ENCODE measurements around the gene MEGF6.
A peak's percentile ranks its signal among the peaks of the same experiment; 100 is the strongest.

MEGF6 gene

DNA sequence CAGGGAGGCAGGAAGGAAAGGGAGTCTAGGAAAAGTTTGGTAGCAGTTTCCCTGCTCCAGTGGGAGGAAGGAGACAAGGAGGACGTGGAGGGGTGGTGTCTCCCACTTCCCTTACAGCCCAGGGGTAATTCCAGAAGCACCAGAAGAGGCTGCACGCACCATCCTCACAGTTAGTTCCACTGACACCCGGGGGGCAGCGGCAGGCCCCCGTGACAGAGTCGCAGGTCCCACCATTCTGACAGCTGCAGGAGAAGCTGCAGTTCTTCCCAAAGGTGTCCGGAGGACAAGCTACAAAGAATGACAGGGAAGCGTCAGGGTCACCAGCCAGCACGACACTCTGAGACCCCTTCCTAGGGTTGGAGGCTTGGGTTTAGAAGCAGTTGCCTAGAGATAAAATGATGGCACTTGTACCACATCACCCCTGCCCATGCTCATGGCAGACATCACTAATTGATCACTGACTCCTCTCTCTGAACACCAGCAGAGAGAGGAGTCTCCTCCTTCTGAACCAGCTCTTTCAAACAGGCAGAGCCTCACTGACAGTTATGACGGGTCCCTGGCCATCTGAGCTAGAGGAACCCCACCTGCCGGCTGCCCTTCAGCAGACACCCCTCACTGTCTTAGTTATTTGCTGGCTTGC lies 103.6 kb downstream of the MEGF6 start:
- no peak for TF ChIP-seq POLR2A (IDR thresholded peaks at IDR 0.05; ENCODE audit: low read depth, low read length)
- no peak for FAIRE-seq
- no peak for DNase-seq (ENCODE audit: insufficient read length, low spot score)

DNA sequence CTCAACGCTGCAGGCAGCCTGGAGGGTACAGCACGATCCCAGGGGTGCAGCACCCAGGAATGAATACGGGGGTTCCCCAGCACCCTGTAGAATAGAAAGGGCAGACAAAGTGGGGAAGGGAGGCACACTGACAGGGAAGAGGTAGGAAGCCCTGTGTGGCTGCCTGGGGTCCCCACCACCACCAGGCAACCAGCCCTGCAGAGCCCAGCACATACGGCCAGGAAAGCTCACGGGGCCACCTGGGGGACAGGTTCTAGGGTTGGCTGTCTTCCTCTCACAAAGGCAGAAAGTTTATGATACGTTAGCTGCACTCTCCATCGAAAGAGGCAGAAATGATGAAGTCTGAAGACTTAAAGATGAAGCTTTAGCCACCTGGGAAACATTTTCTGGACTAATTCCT lies 104.4 kb downstream of the MEGF6 start:
- TF ChIP-seq POLR2A (IDR thresholded peaks at IDR 0.05; ENCODE audit: low read depth, low read length): no peak
- DNase-seq (ENCODE audit: insufficient read length, low spot score) (no peak), FAIRE-seq (no peak)

DNA sequence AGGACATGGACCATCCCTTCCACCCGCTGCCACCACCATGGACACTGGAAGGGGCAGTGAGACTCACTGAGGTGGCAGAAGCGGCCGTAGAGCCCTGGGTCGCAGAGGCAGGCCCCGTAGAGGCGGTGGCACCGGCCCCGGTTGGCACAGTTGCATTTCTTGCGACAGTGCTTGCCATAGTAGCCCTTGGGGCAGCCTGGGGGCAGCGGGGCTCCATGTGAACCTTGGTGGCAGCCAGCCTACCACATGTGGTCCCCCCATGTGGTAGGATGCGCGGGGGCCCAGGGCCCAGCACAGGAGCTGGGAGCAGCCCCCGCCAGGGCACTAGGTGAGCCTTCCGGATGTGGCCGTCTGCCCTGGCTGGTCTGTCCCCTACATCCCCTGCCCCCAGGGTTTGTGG lies 105.3 kb downstream of the MEGF6 start:
- TF ChIP-seq POLR2A (IDR thresholded peaks at IDR 0.05; ENCODE audit: low read depth, low read length): no peak
- FAIRE-seq: no peak
- DNase-seq (ENCODE audit: insufficient read length, low spot score): no peak

DNA sequence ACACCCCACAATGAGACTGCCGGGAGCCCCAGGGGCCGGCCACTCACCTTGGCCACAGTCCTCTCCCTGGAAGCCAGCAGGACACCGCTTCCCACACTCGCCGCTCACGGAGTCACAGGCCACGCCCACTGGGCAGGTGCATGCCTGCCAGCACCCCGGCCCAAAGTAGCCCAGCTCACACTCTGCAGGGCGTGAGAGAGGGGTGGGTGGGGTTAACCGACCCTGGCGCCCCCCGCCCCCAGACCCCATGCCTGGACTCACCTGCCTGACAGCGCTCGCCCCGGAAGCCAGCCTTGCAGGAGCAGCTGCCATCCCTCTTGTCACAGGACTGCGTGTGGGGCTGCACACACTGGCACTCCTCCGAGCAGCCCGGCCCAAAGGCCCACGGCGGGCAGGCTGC lies 106.1 kb downstream of the MEGF6 start:
- no peak for TF ChIP-seq POLR2A (IDR thresholded peaks at IDR 0.05; ENCODE audit: low read depth, low read length)
- FAIRE-seq: no peak
- DNase-seq (ENCODE audit: insufficient read length, low spot score): no peak

DNA sequence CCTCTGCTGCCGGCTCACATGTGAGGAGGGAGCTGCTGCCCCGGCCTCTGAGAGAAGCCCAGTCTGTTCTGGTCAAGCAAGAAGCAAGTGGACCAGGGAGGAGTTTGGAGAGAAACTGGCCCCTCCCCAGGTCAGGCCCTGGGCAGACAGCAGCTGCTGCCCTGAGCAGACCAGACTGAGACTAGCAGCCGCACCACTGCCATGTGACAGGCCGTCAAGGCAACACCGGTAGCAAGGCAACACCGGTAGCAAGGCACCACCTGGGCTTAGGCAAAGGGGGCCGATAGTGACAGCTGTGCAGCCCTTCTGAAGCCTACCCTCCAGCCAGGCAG lies 106.5 kb downstream of the MEGF6 start:
- DNase-seq (ENCODE audit: insufficient read length, low spot score) (peak; percentile 41), FAIRE-seq (no peak)

DNA sequence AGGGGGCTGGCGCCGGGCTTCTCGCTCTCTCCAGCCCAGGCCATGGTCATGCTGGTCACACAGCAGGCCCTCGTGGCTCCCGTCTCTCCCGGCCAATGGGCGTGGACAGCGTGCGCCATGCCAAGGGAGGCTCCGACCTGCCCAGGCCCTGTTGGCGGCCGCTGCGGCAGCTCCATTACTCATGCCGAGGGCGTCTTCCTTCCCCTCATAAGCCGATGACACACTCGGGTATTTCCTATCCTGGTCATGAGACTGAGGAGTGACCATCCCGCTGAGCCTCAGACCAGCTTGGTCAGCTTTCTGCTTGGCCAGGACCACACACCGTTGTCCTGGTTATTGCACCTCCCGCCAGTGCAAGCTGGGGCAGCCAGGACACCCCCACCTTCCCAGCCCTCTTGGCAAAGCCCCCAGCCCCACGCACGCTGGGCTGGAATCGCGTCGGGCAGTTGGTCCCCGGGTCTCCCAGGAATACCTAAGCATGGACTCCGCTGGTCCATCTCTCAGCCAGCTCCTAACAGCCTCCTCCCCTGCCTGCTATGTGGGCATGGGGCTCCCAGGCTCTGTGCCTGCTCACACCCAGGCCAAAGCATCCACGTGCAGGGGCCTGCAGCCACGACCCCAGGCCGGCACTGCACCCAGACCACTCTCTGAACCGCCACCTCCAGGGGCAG lies 107.0 kb downstream of the MEGF6 start:
- peak; percentile 19; the same call in 1 of the 2 replicates for TF ChIP-seq POLR2A (IDR thresholded peaks at IDR 0.05; ENCODE audit: low read depth, low read length)
- FAIRE-seq (peak; percentile 92), DNase-seq (ENCODE audit: insufficient read length, low spot score) (peak; percentile 92)

More for the DNA sequence above, 106.5 kb downstream of the MEGF6 start:
- TF ChIP-seq POLR2A (IDR thresholded peaks at IDR 0.05; ENCODE audit: low read depth, low read length): no peak

DNA sequence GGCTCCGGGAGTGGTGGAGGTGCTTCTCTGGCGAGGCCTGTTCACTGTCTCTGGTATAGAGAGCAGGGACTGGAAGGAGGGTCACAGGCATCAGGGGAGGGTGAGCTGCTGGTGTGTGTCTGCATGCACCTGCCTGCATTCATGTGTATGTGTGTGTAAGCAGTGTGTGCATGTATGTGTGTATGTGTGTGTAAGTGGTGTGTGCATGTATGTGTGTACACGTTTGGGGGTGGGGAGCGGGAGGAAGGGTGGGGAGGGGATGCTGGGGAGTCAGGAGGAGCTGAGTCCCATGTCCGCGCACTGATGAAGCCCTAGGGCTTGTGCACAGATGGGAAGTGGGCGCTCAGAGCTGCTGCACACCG lies 107.8 kb downstream of the MEGF6 start:
- no peak for TF ChIP-seq POLR2A (IDR thresholded peaks at IDR 0.05; ENCODE audit: low read depth, low read length)
- no peak for FAIRE-seq
- DNase-seq (ENCODE audit: insufficient read length, low spot score): no peak

DNA sequence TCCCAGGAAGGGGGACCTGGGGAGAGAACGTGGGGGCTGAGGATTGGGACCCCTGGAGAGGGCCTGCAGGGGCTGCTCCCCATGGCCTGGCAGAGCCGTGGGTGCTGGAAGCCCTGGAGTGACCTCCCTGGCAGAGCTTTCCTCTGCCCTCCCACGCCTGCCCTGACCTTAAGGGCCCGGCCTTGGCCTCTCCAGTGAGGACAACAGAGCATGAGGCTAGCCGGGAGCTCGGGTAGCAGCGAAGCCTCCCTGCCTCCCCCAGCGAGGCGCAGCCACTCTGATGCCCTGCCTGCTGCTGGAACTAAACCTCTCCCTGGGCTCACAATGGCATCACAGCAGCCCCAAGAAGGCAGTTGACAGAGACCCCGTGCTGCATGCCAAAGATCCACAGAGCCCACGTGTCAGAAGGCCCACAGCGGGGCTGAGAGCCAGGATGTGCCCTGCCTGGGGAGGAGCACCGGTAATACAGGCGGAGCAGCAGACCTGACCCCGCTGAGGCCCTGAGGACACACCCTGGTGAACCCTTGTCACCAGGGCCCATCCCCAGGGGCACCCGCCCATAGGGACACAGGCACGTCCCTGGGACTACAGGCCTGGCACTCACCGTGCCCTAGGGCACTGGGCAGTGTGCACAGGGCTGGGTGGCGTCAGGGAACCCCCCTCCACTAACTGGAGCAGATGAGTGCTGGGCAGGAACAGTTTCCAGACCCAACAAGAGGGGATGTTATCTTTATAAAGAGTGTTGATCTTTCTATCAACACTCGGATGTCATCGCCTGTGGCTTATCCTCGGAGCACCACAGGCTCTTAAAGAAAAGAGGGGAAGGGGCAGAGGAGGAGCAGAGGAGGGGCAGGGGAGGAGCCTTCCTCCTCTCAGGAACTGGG lies 108.4 kb downstream of the MEGF6 start:
- no peak for FAIRE-seq
- no peak for DNase-seq (ENCODE audit: insufficient read length, low spot score)
- no peak for TF ChIP-seq POLR2A (IDR thresholded peaks at IDR 0.05; ENCODE audit: low read depth, low read length)

DNA sequence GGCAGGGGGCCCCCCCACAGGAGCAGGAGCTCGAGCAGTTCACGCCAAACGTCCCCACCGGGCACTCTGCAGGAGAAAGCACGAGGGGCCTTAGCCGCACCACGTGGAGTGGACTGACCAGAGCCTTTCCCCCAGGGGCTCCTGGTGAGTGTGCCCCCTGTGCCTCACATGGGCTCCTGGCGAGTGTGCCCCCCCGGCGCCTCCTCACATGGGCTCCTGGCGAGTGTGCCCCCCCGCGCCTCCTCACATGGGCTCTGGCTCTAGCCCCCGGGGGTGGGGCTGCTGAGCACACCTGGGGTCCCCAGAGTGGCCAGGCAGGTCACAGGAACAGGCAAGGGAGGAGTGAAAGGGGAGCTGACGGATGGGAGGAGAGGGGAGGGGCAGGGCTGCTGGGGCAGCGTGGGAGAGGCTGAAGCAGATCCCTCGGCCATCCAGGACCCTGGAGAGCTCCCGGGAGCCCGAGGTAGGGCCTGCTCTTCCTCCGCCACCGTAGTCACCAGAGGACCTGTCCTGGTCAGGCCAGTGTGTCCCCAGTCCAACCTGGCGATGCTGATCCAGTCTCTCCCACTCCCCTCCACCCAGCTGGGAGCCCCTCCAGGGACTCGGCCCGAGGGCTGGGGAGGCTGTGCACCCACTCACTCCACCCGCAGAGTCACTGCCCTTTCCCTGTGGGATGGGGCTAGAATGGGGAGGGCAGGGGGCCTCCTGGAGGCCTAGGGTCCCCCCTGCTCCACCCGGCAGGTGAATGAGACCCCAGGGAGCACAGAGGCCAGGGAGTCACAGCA lies 109.3 kb downstream of the MEGF6 start:
- no peak for DNase-seq (ENCODE audit: insufficient read length, low spot score)
- TF ChIP-seq POLR2A (IDR thresholded peaks at IDR 0.05; ENCODE audit: low read depth, low read length): no peak
- FAIRE-seq: no peak

DNA sequence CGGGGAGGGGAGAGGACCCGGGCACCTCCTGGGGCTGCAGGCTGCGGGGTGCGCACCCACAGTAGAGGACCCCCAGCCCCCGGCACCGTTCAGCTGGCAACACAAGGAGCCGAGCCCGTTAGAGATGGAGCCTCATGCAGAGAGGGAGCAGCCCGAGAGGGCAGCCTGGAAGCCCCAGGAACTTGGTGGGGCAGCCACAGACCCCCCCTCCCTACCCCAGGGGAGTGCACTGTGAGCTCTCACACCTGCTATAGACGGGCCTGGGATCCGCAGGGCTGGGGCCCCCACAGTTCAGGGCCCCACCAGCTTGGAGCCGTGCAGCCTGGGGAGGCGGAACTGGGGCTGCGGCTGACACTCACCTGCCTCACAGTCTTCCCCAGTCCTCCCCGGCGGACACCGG lies 109.9 kb downstream of the MEGF6 start:
- no peak for TF ChIP-seq POLR2A (IDR thresholded peaks at IDR 0.05; ENCODE audit: low read depth, low read length)
- FAIRE-seq: no peak
- DNase-seq (ENCODE audit: insufficient read length, low spot score): no peak

DNA sequence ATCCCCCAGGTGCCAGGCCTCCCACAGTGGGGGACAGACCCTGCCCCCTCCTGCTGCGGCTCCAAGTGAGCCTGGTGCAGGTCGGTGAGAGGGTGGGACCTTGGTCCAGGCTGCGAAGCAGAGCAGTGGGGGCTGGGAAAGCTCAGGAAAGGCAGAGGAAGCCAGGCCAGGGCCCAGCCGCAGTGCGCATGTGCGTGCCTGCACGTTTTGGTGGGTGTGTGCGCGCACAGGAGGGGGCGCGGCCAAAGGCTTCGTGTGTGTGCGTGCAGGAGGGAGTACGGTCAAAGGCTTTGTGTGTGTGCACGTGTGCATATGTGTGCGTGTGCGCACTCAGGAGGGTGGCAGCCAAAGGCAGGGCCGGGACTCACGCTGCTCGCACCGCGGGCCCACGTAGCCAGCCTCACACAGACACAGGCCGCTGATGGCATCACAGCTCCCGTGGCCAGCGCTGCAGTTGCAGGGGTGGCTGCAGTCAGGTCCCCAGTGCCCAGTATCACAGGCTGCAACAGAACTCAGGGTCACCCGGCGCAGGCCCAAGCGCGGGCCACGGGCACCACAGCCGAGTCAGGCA lies 111.0 kb downstream of the MEGF6 start:
- no peak for FAIRE-seq
- DNase-seq (ENCODE audit: insufficient read length, low spot score): no peak
- TF ChIP-seq POLR2A (IDR thresholded peaks at IDR 0.05; ENCODE audit: low read depth, low read length): no peak

DNA sequence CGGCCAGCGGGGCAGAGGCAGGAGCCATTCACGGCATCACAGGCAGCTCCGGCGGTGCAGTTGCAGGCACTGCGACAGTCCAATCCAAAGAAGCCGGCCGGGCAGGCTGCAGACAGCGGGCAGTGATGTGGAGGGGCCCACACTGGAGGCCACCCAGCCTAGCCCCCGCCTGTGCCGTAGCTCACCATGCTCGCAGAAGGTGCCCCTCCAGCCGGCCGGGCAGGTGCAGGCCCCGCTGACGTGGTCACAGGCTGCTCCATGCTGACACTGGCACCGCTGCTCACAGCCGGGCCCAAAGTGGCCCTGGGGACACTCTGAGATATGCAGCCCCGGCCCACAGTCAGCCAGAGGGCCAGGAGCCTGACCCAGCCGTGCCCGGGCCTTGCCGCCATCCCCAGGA lies 111.7 kb downstream of the MEGF6 start:
- DNase-seq (ENCODE audit: insufficient read length, low spot score): no peak
- no peak for TF ChIP-seq POLR2A (IDR thresholded peaks at IDR 0.05; ENCODE audit: low read depth, low read length)
- FAIRE-seq: no peak

DNA sequence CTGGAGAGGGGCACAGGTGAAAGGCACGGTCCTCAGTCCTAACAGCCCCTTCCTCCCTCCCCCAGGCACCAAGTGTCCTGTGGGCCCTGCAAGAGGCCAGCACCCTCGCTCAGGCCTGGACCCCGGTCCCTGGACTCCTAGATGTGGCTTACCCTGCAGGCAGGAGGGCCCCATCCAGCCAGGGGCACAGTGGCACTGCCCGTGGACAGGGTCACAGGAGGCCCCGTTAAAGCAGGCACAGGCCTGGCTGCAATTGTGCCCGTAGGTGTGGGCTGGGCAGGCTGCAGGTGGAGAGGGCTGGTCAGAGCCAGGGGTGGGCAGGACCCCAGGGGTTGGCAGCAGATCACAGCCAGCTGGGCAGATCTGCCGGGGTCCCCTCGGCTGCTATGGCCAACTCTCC lies 112.3 kb downstream of the MEGF6 start:
- FAIRE-seq: no peak
- DNase-seq (ENCODE audit: insufficient read length, low spot score): no peak
- TF ChIP-seq POLR2A (IDR thresholded peaks at IDR 0.05; ENCODE audit: low read depth, low read length): no peak

Data from H54 (cell line).